Osteocyte (in vitro differentiated cells): ENCODE data around the gene CDC42BPB. TPM values are rescaled to one million over a fixed set of nuclear protein-coding genes. Genes with fewer than 3 reads are reported as not detected.

Experiments
- DNase-seq: peaks from one replicate; pipeline ENCODE4 v3.0.0; 2021; ENCODE audit warnings: mixed read lengths; ENCODE audit not compliant: unreplicated experiment; ENCODE audit errors: extremely low spot score
- H3K27ac Mint-ChIP-seq: one replicate; pipeline ENCODE4 v1.8.0; 2021; ENCODE audit warnings: mild to moderate bottlenecking, mixed read lengths; ENCODE audit not compliant: unreplicated experiment
- H3K27me3 Mint-ChIP-seq: one replicate; pipeline ENCODE4 v1.8.0; 2021; ENCODE audit warnings: mixed read lengths; ENCODE audit not compliant: unreplicated experiment
- H3K36me3 Mint-ChIP-seq: one replicate; pipeline ENCODE4 v1.8.0; 2021; ENCODE audit warnings: mixed read lengths; ENCODE audit not compliant: unreplicated experiment
- H3K4me1 Mint-ChIP-seq: one replicate; pipeline ENCODE4 v1.8.0; 2021; ENCODE audit warnings: mixed read lengths; ENCODE audit not compliant: unreplicated experiment
- H3K4me3 Mint-ChIP-seq: one replicate; pipeline ENCODE4 v1.8.0; 2021; ENCODE audit warnings: mild to moderate bottlenecking, moderate library complexity, mixed read lengths; ENCODE audit not compliant: unreplicated experiment
- H3K9me3 Mint-ChIP-seq: one replicate; pipeline ENCODE4 v1.8.0; 2021; ENCODE audit warnings: mixed read lengths; ENCODE audit not compliant: unreplicated experiment
- CTCF ChIP-seq: fragments of 200-600 bp; sonication (generic); IDR thresholded peaks from 2 replicates; pipeline ENCODE4 v1.5.0; 2021; ENCODE audit warnings: antibody characterized with exemption, mild to moderate bottlenecking, moderate library complexity
- total RNA-seq: library from RNA; stranded (reverse); gene quantifications from 2 replicates; pipeline ENCODE4 v1.2.1, GENCODE V29; 2021

The CDC42BPB gene
- total RNA-seq, 1 donor from 2014 or later: 99.0 TPM

GRCh38 chr14:102985665-102986064 lies 71.7 kb downstream of the CDC42BPB start:
- Mint-ChIP-seq H3K9me3 (peaks cover 14% of the 10 kb centered on the region), H3K4me1 (peaks cover 8% of the 10 kb centered on the region), H3K27me3 (no peaks in the 10 kb centered on the region), H3K36me3 (peaks cover 70% of the 10 kb centered on the region), H3K27ac (no peak overlapping the region), H3K4me3 (no peak overlapping the region)
- no peak for TF ChIP-seq CTCF
- no peak for DNase-seq

GRCh38 chr14:102984336-102985102 lies 72.8 kb downstream of the CDC42BPB start:
- Mint-ChIP-seq H3K27me3 (no peaks in the 10 kb centered on the region), H3K4me3 (no peak overlapping the region), H3K9me3 (peaks cover 14% of the 10 kb centered on the region), H3K36me3 (peaks cover 59% of the 10 kb centered on the region), H3K4me1 (peaks cover 8% of the 10 kb centered on the region), H3K27ac (no peak overlapping the region)
- TF ChIP-seq CTCF: no peak
- no peak for DNase-seq

- Mint-ChIP-seq H3K36me3 (peaks cover 49% of the 10 kb centered on the region), H3K4me1 (peaks cover 8% of the 10 kb centered on the region), H3K27ac (no peak overlapping the region), H3K4me3 (no peak overlapping the region), H3K27me3 (no peaks in the 10 kb centered on the region), H3K9me3 (peaks cover 12% of the 10 kb centered on the region)
- DNase-seq: no peak
- no peak for TF ChIP-seq CTCF
Measured at GRCh38 chr14:102983496-102983895, 73.9 kb downstream of the CDC42BPB start.

- Mint-ChIP-seq H3K9me3 (peaks cover 7% of the 10 kb centered on the region), H3K4me3 (no peak overlapping the region), H3K36me3 (peaks cover 48% of the 10 kb centered on the region), H3K27ac (no peak overlapping the region), H3K27me3 (no peaks in the 10 kb centered on the region), H3K4me1 (peaks cover 8% of the 10 kb centered on the region)
- DNase-seq: no peak
- TF ChIP-seq CTCF: no peak
Measured at GRCh38 chr14:102982852-102983470, 74.4 kb downstream of the CDC42BPB start.

GRCh38 chr14:102980409-102980810 lies 76.9 kb downstream of the CDC42BPB start:
- Mint-ChIP-seq H3K27me3 (no peaks in the 10 kb centered on the region), H3K36me3 (peaks cover 37% of the 10 kb centered on the region), H3K9me3 (no peaks in the 10 kb centered on the region), H3K4me3 (no peak overlapping the region), H3K27ac (no peak overlapping the region), H3K4me1 (no peaks in the 10 kb centered on the region)
- no peak for DNase-seq
- no peak for TF ChIP-seq CTCF
